PC-9 (cell line): ENCODE results near the gene FAM118A.

Experiments
- EZH2 ChIP-seq: fragments of 200-600 bp; sonication (generic); IDR thresholded peaks from 2 replicates; pipeline ENCODE4 v1.8.0; 2017; ENCODE audit warnings: antibody characterized with exemption, low read depth
- TF ChIP-seq, protein P1 (sequence below): fragments of 200-600 bp; sonication (generic); conservative IDR thresholded peaks from 2 replicates; pipeline ENCODE4 v1.6.1; 2017; ENCODE audit warnings: mixed run types, antibody characterized with exemption, mild to moderate bottlenecking, moderate library complexity

- TF ChIP-seq, protein P1, sequence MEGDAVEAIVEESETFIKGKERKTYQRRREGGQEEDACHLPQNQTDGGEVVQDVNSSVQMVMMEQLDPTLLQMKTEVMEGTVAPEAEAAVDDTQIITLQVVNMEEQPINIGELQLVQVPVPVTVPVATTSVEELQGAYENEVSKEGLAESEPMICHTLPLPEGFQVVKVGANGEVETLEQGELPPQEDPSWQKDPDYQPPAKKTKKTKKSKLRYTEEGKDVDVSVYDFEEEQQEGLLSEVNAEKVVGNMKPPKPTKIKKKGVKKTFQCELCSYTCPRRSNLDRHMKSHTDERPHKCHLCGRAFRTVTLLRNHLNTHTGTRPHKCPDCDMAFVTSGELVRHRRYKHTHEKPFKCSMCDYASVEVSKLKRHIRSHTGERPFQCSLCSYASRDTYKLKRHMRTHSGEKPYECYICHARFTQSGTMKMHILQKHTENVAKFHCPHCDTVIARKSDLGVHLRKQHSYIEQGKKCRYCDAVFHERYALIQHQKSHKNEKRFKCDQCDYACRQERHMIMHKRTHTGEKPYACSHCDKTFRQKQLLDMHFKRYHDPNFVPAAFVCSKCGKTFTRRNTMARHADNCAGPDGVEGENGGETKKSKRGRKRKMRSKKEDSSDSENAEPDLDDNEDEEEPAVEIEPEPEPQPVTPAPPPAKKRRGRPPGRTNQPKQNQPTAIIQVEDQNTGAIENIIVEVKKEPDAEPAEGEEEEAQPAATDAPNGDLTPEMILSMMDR: no peak
- no peak for TF ChIP-seq EZH2
These were observed 31.8 kb downstream of the FAM118A start for GRCh38 chr22:45341498-45341897.
